ENCODE data around the gene KPTN. TPM values are rescaled to one million over a fixed set of nuclear protein-coding genes. Genes with fewer than 3 reads are reported as not detected.

The KPTN gene
- total and polyA plus RNA-seq, 7 donors = 4.4 to 12.2 (median 4.8) TPM

DNA sequence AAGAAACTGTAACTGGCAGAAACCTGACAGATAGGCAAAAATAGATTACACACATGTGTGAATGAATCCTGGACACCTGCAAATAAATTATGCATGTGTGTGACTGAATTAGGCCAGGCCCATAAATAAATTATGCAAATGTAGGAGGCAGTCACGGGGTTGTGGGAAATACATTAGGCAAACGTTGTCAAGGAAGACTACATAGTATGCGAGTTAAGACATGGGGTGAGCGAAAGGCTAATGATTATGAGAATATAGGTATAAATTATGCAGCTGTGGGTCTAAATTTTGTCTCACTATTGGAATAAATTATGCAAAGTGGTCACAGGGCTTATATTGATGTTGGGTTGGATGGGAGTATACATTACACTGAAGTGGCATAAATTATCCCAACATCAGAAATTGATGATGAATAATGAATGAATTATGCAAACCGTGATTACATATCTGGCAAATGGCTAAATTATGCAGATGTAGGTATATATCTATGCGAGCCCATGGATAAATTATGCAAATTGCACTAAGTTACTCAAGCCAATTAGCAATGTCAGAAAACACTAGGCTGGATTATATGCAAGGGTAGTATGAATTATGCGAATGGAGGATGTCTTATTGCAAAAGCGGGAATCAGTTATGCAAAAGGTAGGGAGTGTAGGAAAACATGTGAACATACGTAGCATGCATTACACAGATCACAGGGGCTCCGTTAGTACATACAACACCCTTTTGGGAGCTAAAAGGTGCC, 19.2 kb downstream of the KPTN start:
- DNase-seq = no peak
- intact Hi-C loops (cut with DNase I) = no loop called here
- Histone ChIP-seq H3K27ac (no peak overlapping the region), H3K27me3 (no peaks in the 10 kb centered on the region), H3K4me3 (no peak overlapping the region), H3K4me1 (peaks cover 0 to 30% (median 14%) of the 10 kb centered on the region in 4 donors), H3K36me3 (peaks cover 0 to 16% (median 0%) of the 10 kb centered on the region in 4 donors), H3K9me3 (no peaks in the 10 kb centered on the region)
- WGBS, 2 donors = 61 to 71% methylated on average over 10 of the region's 10 CpGs
- TF ChIP-seq CTCF (IDR thresholded peaks at IDR 0.05) = no peak
- TF ChIP-seq POLR2A (IDR thresholded peaks at IDR 0.05) = no peak
- no peak for TF ChIP-seq POLR2AphosphoS5 (IDR thresholded peaks at IDR 0.05)
- no peak for TF ChIP-seq EP300 (IDR thresholded peaks at IDR 0.05)

DNA sequence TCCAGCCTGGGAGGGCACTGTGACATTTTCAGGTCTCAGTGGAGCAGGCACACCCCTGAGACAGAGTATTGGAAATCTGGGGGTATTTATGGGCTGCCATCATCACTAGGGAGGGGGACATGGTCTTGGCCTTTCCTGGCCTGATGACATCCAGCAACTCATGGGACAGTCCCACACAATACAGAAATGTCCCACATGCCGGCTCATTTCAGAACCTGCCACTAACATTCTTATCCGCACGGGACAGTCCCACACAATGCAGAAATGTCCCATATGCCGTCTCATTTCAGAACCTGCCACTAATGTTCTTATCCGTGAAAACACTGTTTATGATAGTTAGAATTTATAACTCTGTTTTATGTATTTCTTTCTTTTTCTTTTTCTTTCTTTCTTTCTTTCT, 22.1 kb downstream of the KPTN start:
- 80 to 86% methylated on average over 5 of the region's 5 CpGs for WGBS, 2 donors
- peaks cover 0 to 5% (median 0%) of the 10 kb centered on the region in 3 donors for H3K27me3 ChIP-seq
- H3K4me3 ChIP-seq = no peak overlapping the region
- no peak overlapping the region for H3K27ac ChIP-seq
- H3K36me3 ChIP-seq = peaks cover 0 to 22% (median 0%) of the 10 kb centered on the region in 4 donors
- H3K4me1 ChIP-seq = peaks cover 0 to 10% (median 0%) of the 10 kb centered on the region in 4 donors
- intact Hi-C loops (cut with DNase I) = no loop called here
- TF ChIP-seq POLR2AphosphoS5 (IDR thresholded peaks at IDR 0.05) (no peak), CTCF (IDR thresholded peaks at IDR 0.05) (no peak), EP300 (IDR thresholded peaks at IDR 0.05) (no peak), POLR2A (IDR thresholded peaks at IDR 0.05) (no peak)
- no peak for DNase-seq
- no peaks in the 10 kb centered on the region for H3K9me3 ChIP-seq

- 89 to 90% methylated on average over 14 of the region's 14 CpGs for WGBS, 2 donors
- Histone ChIP-seq H3K36me3 (peaks cover 0 to 27% (median 0%) of the 10 kb centered on the region in 4 donors), H3K4me3 (no peak overlapping the region), H3K27ac (no peak overlapping the region), H3K4me1 (no peaks in the 10 kb centered on the region), H3K27me3 (peaks cover 0 to 13% (median 0%) of the 10 kb centered on the region in 3 donors), H3K9me3 (peaks cover 0 to 7% (median 1%) of the 10 kb centered on the region in 4 donors)
- intact Hi-C loops (cut with DNase I) = no loop called here
- no peak for DNase-seq
- TF ChIP-seq CTCF (IDR thresholded peaks at IDR 0.05) = no peak
- no peak for TF ChIP-seq EP300 (IDR thresholded peaks at IDR 0.05)
- no peak for TF ChIP-seq POLR2AphosphoS5 (IDR thresholded peaks at IDR 0.05)
- no peak for TF ChIP-seq POLR2A (IDR thresholded peaks at IDR 0.05)
These were observed 24.5 kb downstream of the KPTN start for GRCh38 chr19:47459477-47459876.

- Histone ChIP-seq H3K36me3 (peaks cover 0 to 34% (median 0%) of the 10 kb centered on the region in 4 donors), H3K4me1 (no peaks in the 10 kb centered on the region), H3K27ac (no peak overlapping the region), H3K27me3 (peaks cover 0 to 13% (median 0%) of the 10 kb centered on the region in 3 donors), H3K4me3 (no peak overlapping the region), H3K9me3 (peaks cover 0 to 7% (median 1%) of the 10 kb centered on the region in 4 donors)
- DNase-seq = no peak
- WGBS, 2 donors = 22 to 36% methylated on average over 5 of the region's 5 CpGs
- TF ChIP-seq CTCF (IDR thresholded peaks at IDR 0.05) = no peak
- no peak for TF ChIP-seq POLR2A (IDR thresholded peaks at IDR 0.05)
- TF ChIP-seq POLR2AphosphoS5 (IDR thresholded peaks at IDR 0.05) = no peak
- no peak for TF ChIP-seq EP300 (IDR thresholded peaks at IDR 0.05)
- intact Hi-C loops (cut with DNase I) = no loop called here
These were observed 25.3 kb downstream of the KPTN start for GRCh38 chr19:47458672-47459071.
